ENCODE results near the gene RPL7L1. TPM values are rescaled to one million over a fixed set of nuclear protein-coding genes. Genes with fewer than 3 reads are reported as not detected.
A peak's percentile ranks its signal among the peaks of the same experiment; 100 is the strongest.

Gene RPL7L1
- 100 to 1,000 TPM in 3 of 4 donors, 10 to 100 TPM in 1; 99.1 to 121 (median 103) TPM for total RNA-seq

DNA sequence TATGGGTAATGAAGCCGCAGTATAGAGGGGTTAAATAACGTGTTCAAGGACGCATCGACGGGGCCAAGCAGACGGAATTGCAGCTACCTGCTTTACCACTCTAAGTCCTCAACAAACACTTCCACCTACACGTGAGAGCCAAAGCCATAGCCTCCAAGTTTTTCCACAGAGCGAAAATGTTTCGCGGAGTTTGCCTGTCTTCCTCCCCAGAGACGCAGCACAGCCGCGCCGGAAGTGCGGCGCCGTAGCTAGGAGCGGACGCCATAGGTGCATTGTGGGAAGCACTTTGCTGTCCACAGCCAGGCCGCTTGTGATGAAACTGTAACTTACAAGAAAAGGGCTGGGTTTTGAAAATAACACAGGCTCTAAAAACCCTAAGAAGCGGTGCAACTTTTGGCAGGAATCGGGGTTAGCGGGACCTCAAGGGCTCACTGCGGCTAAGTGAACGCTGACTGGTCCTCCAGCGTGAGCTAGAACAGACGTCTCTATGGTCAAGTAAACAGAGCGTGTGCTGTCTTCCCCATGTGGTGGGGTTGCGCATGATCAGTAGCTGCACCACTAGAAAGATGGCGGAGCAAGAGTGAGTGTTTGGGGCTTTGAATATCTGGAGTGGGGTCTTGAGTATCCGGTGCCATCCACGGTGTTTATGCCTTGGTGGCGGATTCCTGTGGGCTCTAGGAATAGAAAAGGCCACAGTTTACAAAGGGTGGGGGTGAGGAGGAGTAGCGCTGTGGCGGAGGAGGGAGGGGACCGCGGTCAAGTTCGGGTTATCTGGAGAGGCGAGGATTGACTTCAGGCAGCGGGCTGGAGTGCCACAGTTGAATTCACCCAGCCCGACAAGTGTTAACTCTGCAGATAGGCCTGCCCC, at the start of gene RPL7L1:
TSS of gene RPL7L1 (plus strand) at position 245 of the 868 bp plus-strand sequence. CDS start at position 540, 295 bp downstream.
- peak; percentile 83 to 86 for DNase-seq
- peak within 1 kb of the TSS; percentile 24 to 91 (median 47) for H3K4me3 ChIP-seq (replicated peaks in 1 of 3)
- H3K27me3 ChIP-seq, result no peaks in the 10 kb centered on the region
- peak within 1 kb of the TSS; percentile 94 to 97 (median 96) for H3K27ac ChIP-seq
- H3K9me3 ChIP-seq, result no peaks in the 10 kb centered on the region
- peaks cover 6 to 21% of the 10 kb centered on the region in 2 donors for H3K4me1 ChIP-seq
- intact Hi-C loops (cut with DNase I), result loop anchor here (5.0 to 10.0 kb wide), 2 partner anchors 155 to 217 kb away; partner anchors contain the start of gene PRPH2
- peaks cover 18 to 22% of the 10 kb centered on the region in 2 donors for H3K36me3 ChIP-seq
- TF ChIP-seq CTCF (IDR thresholded peaks at IDR 0.05) (peak in 3 of 6 experiments; percentile 21 to 33 (median 23)), POLR2A (IDR thresholded peaks at IDR 0.05) (peak; percentile 1 to 72)
- 1% methylated on average over 30 to 41 of the region's 41 CpGs for WGBS, 2 donors

DNA sequence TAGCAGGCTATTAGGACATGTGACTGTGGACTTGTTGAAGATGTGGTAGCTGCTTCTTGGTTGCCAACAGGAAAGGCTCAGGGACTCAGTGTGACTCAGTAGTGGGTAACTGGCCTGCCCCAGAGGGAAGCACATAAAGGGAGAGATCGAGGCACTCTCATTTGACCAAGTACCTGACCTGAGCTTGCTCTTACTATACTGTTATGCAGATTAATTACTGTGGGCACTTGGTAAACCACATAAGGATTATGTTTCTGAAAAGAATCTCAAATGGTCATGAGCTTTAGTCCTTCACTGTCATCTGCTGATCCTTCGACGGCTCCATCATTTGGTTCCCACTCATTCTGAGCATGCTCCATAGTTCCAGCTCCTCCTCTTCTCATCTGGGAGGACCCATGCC, 48.2 kb upstream of the RPL7L1 start:
- WGBS, 2 donors, result 89 to 90% methylated on average over 3 of the region's 3 CpGs
- H3K4me1 ChIP-seq, result no peaks in the 10 kb centered on the region
- TF ChIP-seq CTCF (IDR thresholded peaks at IDR 0.05) (no peak), POLR2A (IDR thresholded peaks at IDR 0.05) (no peak)
- no peaks in the 10 kb centered on the region for H3K27me3 ChIP-seq
- intact Hi-C loops (cut with DNase I), result no loop called here
- H3K27ac ChIP-seq, result no peak overlapping the region
- DNase-seq, result no peak
- H3K36me3 ChIP-seq, result peaks cover 31% of the 10 kb centered on the region in 2 donors
- no peak overlapping the region for H3K4me3 ChIP-seq (replicated peaks in 1 of 3)
- no peaks in the 10 kb centered on the region for H3K9me3 ChIP-seq

DNA sequence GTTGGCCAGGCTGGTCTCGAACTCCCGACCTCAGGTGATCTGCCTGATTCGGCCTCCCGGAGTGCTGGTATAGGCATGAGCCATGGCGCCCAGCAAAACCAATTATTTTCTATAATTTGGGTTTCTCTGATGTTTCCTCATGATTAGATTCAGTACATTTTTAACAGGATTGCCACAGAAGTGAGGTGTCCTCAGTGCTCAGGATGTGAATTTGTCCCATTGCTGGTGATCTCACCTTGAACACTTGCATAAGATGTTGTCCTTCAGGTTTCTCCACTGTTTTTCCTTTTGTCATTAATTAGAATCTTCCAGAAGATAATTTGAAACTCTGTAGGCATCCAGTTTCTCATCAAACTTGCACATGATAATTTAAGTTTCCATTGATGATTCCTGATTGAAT, 45.4 kb upstream of the RPL7L1 start:
- WGBS, 2 donors, result 98 to 99% methylated on average over 5 of the region's 5 CpGs
- no peaks in the 10 kb centered on the region for H3K9me3 ChIP-seq
- peaks cover 12 to 16% of the 10 kb centered on the region in 2 donors for H3K36me3 ChIP-seq
- no peak for TF ChIP-seq CTCF (IDR thresholded peaks at IDR 0.05)
- no peak for TF ChIP-seq POLR2A (IDR thresholded peaks at IDR 0.05)
- no peak overlapping the region for H3K27ac ChIP-seq
- DNase-seq, result no peak
- intact Hi-C loops (cut with DNase I), result no loop called here
- no peak overlapping the region for H3K4me3 ChIP-seq (replicated peaks in 1 of 3)
- H3K27me3 ChIP-seq, result no peaks in the 10 kb centered on the region
- H3K4me1 ChIP-seq, result no peaks in the 10 kb centered on the region

GRCh38 chr6:42841844-42842584, 37.4 kb upstream of the RPL7L1 start:
- Histone ChIP-seq H3K9me3 (no peaks in the 10 kb centered on the region), H3K4me1 (no peaks in the 10 kb centered on the region), H3K27ac (no peak overlapping the region), H3K4me3 (replicated peaks in 1 of 3) (no peak overlapping the region), H3K27me3 (no peaks in the 10 kb centered on the region), H3K36me3 (peaks cover 0 to 3% of the 10 kb centered on the region in 2 donors)
- DNase-seq, result no peak
- intact Hi-C loops (cut with DNase I), result no loop called here
- 86 to 88% methylated on average over 6 of the region's 6 CpGs for WGBS, 2 donors
- TF ChIP-seq CTCF (IDR thresholded peaks at IDR 0.05) (no peak), POLR2A (IDR thresholded peaks at IDR 0.05) (no peak)

Data from thyroid gland (tissue), 4 donors.